GM12873 (cell line): ENCODE results near the gene TARDBP.

ENCODE experiments used
- TF ChIP-seq, protein P1 (sequence below): IDR thresholded peaks from 2 replicates; pipeline ENCODE4 v1.5.1; 2012; ENCODE audit warnings: low read depth, mild to moderate bottlenecking, moderate library complexity, low read length, control low read depth; ENCODE audit not compliant: insufficient read depth; ENCODE audit errors: missing control alignments

TARDBP gene

GRCh38 chr1:11012260-11013159 lies at the start of gene TARDBP:
TARDBP (plus strand) TSS chr1:11012654; CDS start chr1:11013728, 1,074 bp downstream.
- TF ChIP-seq, protein P1, sequence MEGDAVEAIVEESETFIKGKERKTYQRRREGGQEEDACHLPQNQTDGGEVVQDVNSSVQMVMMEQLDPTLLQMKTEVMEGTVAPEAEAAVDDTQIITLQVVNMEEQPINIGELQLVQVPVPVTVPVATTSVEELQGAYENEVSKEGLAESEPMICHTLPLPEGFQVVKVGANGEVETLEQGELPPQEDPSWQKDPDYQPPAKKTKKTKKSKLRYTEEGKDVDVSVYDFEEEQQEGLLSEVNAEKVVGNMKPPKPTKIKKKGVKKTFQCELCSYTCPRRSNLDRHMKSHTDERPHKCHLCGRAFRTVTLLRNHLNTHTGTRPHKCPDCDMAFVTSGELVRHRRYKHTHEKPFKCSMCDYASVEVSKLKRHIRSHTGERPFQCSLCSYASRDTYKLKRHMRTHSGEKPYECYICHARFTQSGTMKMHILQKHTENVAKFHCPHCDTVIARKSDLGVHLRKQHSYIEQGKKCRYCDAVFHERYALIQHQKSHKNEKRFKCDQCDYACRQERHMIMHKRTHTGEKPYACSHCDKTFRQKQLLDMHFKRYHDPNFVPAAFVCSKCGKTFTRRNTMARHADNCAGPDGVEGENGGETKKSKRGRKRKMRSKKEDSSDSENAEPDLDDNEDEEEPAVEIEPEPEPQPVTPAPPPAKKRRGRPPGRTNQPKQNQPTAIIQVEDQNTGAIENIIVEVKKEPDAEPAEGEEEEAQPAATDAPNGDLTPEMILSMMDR: no peak

DNA sequence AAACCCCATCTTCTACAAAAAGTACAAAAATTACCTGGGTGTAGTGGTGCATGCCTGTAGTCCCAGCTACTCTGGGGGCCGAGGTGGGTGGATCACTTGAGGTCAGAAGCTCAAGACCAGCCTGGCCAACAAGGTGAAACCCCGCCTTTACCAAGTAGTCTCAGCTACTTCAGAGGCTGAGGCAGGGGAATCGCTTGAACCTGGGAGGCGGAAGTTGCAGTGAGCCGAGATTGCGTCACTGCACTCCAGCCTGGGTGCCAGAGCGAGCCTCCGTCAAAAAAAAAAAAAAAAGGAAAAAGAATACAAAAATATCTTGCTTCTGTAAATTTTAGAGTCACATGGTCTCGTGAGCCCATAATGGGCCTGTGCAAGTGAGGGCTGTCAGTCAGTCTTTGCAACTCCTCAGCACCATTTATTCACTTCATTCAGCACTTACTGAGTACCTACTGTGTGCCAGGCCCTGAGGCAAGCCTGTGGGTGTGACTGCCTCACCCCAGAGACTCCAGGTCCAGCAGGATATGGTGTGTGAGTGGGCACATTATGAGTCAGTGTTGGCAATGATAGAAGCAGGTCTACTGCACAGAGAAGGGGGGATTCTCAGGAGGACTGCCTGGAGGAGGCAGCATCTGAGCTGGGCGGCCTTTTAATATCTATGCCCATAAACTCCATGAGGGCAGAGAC lies 46.8 kb upstream of the TARDBP start:
- TF ChIP-seq, protein P1: no peak

DNA sequence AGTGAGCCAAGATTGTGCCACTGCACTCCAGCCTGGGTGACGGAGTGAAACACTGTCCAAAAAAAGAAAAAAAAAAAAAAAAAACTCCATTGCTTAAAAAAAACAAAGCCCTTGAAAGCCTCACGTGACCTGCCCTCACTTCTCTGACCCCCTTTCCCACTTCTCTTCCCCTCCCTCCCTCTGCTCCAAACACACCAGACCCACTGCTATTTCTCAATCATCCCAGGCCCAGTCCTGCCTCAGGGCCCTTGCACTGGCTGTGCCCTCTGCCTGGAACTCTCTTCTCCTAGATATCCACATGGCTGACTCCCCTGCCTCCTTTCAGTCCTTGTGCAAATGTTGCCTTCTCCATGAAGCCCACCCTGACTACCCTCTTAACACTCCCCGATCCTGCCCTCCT lies 45.4 kb upstream of the TARDBP start:
- TF ChIP-seq, protein P1: no peak

DNA sequence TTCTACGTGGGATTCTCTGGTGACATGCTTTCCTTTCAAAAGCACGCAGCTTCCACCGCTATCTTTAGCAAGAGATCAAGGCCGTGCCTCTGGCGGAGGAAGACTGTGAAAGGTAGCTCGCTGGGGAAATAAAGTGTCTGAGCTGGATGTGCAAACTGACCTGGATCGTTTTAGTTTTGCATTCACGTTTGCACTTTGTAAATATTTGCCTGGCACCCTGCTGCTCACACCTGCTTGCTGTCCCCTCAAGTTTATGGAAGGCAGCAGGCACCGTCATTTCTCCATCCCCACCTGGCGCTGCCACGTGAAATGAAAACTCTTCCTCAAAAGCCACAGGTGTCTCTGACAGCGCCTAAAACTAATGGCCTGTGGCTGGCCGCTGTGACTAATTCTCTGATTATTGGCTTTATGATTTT lies 44.0 kb upstream of the TARDBP start:
- TF ChIP-seq, protein P1: no peak

DNA sequence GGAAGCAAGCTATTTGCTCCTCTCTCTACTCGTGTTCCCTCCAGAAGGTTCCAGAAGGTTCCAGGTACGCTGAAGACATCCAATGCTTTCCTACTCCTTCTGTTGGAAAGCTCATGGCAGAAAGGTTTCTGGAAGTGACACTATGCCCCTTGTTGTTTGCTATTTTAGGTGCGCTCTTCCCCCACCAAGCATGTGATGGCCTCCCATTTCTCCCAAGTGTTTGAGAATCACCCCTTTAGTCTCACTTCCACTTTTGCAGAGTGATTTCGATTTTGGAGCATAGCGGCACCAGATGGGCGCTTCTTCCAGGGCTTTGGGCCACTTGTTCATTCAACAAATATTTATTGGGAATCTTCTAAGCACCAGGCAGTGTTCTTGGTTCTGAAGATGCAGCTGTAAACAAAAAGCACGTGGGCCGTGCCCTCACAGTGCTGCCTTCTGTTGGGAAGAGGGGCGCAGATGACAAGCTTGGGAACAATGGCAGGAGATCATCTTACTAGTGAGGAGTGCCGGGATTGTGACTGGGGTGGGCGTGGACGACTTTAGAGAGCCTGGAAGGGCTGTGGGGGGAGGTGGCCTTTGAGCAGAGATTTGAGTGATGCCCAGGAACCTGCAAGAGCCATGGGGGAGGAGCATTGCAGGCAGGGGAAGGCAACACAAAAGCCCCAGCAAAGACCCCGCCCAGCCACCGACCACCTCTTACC lies 43.0 kb upstream of the TARDBP start:
- TF ChIP-seq, protein P1: no peak

DNA sequence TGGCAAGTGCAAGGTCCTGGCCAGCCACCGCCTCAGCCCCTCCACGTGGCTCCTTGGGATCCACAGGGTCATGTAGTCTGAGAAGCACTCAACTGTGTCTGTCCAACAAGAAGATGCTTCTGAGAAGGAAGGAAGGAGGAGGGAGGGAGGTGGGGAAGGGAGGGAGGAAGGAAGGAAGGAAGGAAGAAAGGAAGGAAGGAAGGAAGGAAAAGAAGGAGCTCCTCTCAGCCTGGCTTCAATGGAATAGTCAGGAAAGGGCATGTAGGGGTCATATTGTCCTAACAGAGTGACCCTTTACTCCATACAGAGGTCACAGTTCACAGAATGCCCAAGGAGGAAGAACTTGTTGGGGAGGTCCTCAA lies 42.5 kb upstream of the TARDBP start:
- TF ChIP-seq, protein P1: no peak

GRCh38 chr1:10973552-10973951 lies 38.9 kb upstream of the TARDBP start:
- TF ChIP-seq, protein P1: no peak
